GM23338 (cell line): ENCODE results near the gene LDLRAD3.

ENCODE experiments used
- CREB1 ChIP-seq: fragments of 250-450 bp; sonication (Bioruptor Pico); IDR thresholded peaks from 2 replicates; pipeline ENCODE4 v1.5.0; 2020; ENCODE audit warnings: low read depth, mild to moderate bottlenecking, moderate library complexity
- CTCF ChIP-seq, 2 experiments: fragments of 200-600 bp in 1 of 2; sonication (generic) in 1 of 2; conservative IDR thresholded peaks; 2 replicates each; pipeline versions ENCODE4 v1.5.1 to v1.6.1; 2016 to 2017; ENCODE audit warnings: antibody characterized with exemption in 2 of 2, low read depth in 2 of 2, mild to moderate bottlenecking in 2 of 2, moderate library complexity in 1 of 2
- JUNB ChIP-seq: IDR thresholded peaks from one replicate; pipeline ENCODE4 v1.6.1; 2016; ENCODE audit warnings: antibody characterized with exemption; ENCODE audit not compliant: unreplicated experiment
- POLR2AphosphoS5 ChIP-seq: IDR thresholded peaks from 2 replicates; pipeline ENCODE4 v1.6.1; 2016; ENCODE audit warnings: antibody characterized with exemption, low read depth
- REST ChIP-seq: IDR thresholded peaks from one replicate; pipeline ENCODE4 v1.6.1; 2018; ENCODE audit warnings: antibody characterized with exemption; ENCODE audit not compliant: unreplicated experiment

DNA sequence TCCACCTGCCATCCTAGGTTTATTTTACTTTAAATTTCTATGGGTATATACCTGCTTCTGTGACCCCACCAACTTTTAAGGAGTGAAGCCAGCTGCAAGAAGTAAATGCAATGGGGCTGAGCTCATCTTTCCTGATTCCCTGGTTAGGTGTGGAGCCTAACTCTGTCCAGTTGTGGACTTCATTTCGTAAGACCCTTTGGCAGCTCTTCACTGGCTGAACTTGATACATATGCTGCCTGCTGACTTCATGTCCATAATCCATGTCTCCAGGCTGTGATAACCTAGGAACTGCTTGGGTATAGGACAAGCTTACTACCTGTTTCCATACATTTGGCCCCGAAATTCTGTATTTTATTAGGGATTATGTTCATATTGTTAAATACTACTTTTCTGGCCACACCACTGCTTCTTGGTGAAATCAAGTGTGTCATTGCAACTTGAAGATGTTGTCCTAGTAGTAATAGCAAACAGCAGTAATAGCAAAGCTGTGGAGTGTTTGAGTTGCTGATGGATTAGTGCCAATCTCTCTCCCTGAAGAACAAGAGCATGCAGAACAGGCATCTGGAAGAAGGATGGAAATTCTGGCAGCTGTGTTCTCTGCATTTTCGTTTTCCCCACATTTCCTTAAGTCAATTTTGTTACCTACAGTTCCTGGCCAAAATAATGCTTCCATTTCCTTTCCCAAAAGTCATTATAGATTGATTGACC is 31.2 kb downstream of the LDLRAD3 start:
- no peak for TF ChIP-seq POLR2AphosphoS5
- TF ChIP-seq JUNB: no peak
- no peak for TF ChIP-seq CTCF (conservative IDR thresholded peaks at IDR 0.05; ENCODE audit: low read depth in 2 of 2)
- no peak for TF ChIP-seq CREB1 (CRISPR knock-in tag)
- no peak for TF ChIP-seq REST
